Astrocyte of the spinal cord (primary cell): ENCODE data around the gene HDAC4.

Experiments used
- DNase-seq: peaks from one replicate; pipeline ENCODE4 v3.0.0; 2011; ENCODE audit warnings: low read depth, low spot score
- H3K4me3 ChIP-seq: 2 replicates; pipeline ENCODE4 v1.5.1; 2011; ENCODE audit warnings: low read depth, mild to moderate bottlenecking, low read length, moderate library complexity
- CTCF ChIP-seq: IDR thresholded peaks from 2 replicates; pipeline ENCODE4 v1.5.1; 2012; ENCODE audit warnings: low read depth, mild to moderate bottlenecking, low read length, inconsistent platforms
- in situ Hi-C: cut with HindIII; loops from 2 replicates; pipeline ENCODE4 v1.10.0; 2017; ENCODE audit warnings: low sequenced_read_pairs

Gene HDAC4

GRCh38 chr2:239358062-239358754 is 42.6 kb downstream of the HDAC4 start:
- in situ Hi-C loops, result no loop called here
- no peak for TF ChIP-seq CTCF
- no peak overlapping the region for H3K4me3 ChIP-seq
- DNase-seq, result peak; percentile 35

GRCh38 chr2:239355724-239356123 is 45.1 kb downstream of the HDAC4 start:
- no peak for DNase-seq
- in situ Hi-C loops, result no loop called here
- no peak for TF ChIP-seq CTCF
- H3K4me3 ChIP-seq, result no peak overlapping the region

GRCh38 chr2:239355139-239355538 is 45.7 kb downstream of the HDAC4 start:
- TF ChIP-seq CTCF, result no peak
- in situ Hi-C loops, result no loop called here
- H3K4me3 ChIP-seq, result no peak overlapping the region
- DNase-seq, result peak; percentile 29

GRCh38 chr2:239354791-239355136 is 46.1 kb downstream of the HDAC4 start:
- TF ChIP-seq CTCF, result no peak
- no peak for DNase-seq
- H3K4me3 ChIP-seq, result no peak overlapping the region
- in situ Hi-C loops, result no loop called here

- no peak for TF ChIP-seq CTCF
Observed at GRCh38 chr2:239354132-239354790, 46.6 kb downstream of the HDAC4 start.

GRCh38 chr2:239353692-239354091 is 47.1 kb downstream of the HDAC4 start:
- H3K4me3 ChIP-seq, result no peak overlapping the region
- TF ChIP-seq CTCF, result no peak
- in situ Hi-C loops, result no loop called here
- no peak for DNase-seq

More at GRCh38 chr2:239354132-239354790, 46.6 kb downstream of the HDAC4 start:
- no peak overlapping the region for H3K4me3 ChIP-seq
- in situ Hi-C loops, result no loop called here
- DNase-seq, result no peak
